Parathyroid adenoma (tissue), 2 donors: ENCODE results near the gene PPP3R1.

Source experiments
- H2AFZ ChIP-seq: fragments of 300-600 bp; sonication (generic); one replicate; pipeline ENCODE4 v1.7.0; 2017; ENCODE audit warnings: antibody characterized with exemption, mild to moderate bottlenecking
- H3K27ac ChIP-seq: fragments of 300-600 bp; sonication (generic); one replicate; pipeline ENCODE4 v1.7.0; 2017
- H3K27me3 ChIP-seq: fragments of 300-600 bp; sonication (generic); one replicate; pipeline ENCODE4 v1.7.0; 2017; ENCODE audit warnings: low read length; ENCODE audit not compliant: control insufficient read depth, insufficient read depth
- H3K36me3 ChIP-seq: fragments of 300-600 bp; sonication (generic); one replicate; pipeline ENCODE4 v1.7.0; 2017; ENCODE audit warnings: low read length; ENCODE audit not compliant: control insufficient read depth, insufficient read depth
- H3K4me1 ChIP-seq: fragments of 300-600 bp; sonication (generic); one replicate; pipeline ENCODE4 v1.7.0; 2017; ENCODE audit warnings: control low read depth
- H3K4me2 ChIP-seq: fragments of 300-600 bp; sonication (generic); one replicate; pipeline ENCODE4 v1.7.0; 2017; ENCODE audit warnings: low read length
- H3K4me3 ChIP-seq: fragments of 300-600 bp; sonication (generic); one replicate; pipeline ENCODE4 v1.7.0; 2017; ENCODE audit warnings: low read depth, low read length
- H3K79me2 ChIP-seq: fragments of 300-600 bp; sonication (generic); one replicate; pipeline ENCODE4 v1.7.0; 2017; ENCODE audit warnings: control low read depth
- H3K9ac ChIP-seq: fragments of 300-600 bp; sonication (generic); one replicate; pipeline ENCODE4 v1.7.0; 2017; ENCODE audit warnings: mild to moderate bottlenecking
- H3K9me3 ChIP-seq: fragments of 300-600 bp; sonication (generic); one replicate; pipeline ENCODE4 v1.7.0; 2017; ENCODE audit warnings: low read length; ENCODE audit not compliant: control insufficient read depth
- CTCF ChIP-seq: fragments of 300-600 bp; sonication (generic); IDR thresholded peaks from one replicate; pipeline ENCODE4 v1.7.0; 2017; ENCODE audit warnings: antibody characterized with exemption, mild to moderate bottlenecking
- donor health status: primary hyperparathyroidism.

The PPP3R1 gene

GRCh38 chr2:68167186-68167585 lies 85.1 kb downstream of the PPP3R1 start:
- no peaks in the 10 kb centered on the region for H3K27me3 ChIP-seq
- TF ChIP-seq CTCF, result no peak
- H3K4me3 ChIP-seq, result no peak overlapping the region
- no peak overlapping the region for H3K4me2 ChIP-seq
- H3K27ac ChIP-seq, result no peak overlapping the region
- H3K9ac ChIP-seq, result no peak overlapping the region
- H3K4me1 ChIP-seq, result no peaks in the 10 kb centered on the region
- no peaks in the 10 kb centered on the region for H3K36me3 ChIP-seq
- no peaks in the 10 kb centered on the region for H3K9me3 ChIP-seq
- no peaks in the 10 kb centered on the region for H3K79me2 ChIP-seq
- no peak overlapping the region for H2AFZ ChIP-seq

- H3K4me1 ChIP-seq, result no peaks in the 10 kb centered on the region
- no peak overlapping the region for H2AFZ ChIP-seq
- H3K27me3 ChIP-seq, result no peaks in the 10 kb centered on the region
- H3K9me3 ChIP-seq, result no peaks in the 10 kb centered on the region
- H3K27ac ChIP-seq, result no peak overlapping the region
- no peak overlapping the region for H3K4me2 ChIP-seq
- H3K79me2 ChIP-seq, result no peaks in the 10 kb centered on the region
- no peak for TF ChIP-seq CTCF
- H3K36me3 ChIP-seq, result no peaks in the 10 kb centered on the region
- no peak overlapping the region for H3K9ac ChIP-seq
- no peak overlapping the region for H3K4me3 ChIP-seq
Observed at GRCh38 chr2:68163641-68164040, 88.7 kb downstream of the PPP3R1 start.

GRCh38 chr2:68158134-68158447 lies 94.2 kb downstream of the PPP3R1 start:
- H3K4me2 ChIP-seq, result peak overlapping the region; percentile 97
- H3K9ac ChIP-seq, result no peak overlapping the region
- H3K27me3 ChIP-seq, result no peaks in the 10 kb centered on the region
- H3K9me3 ChIP-seq, result no peaks in the 10 kb centered on the region
- H3K4me1 ChIP-seq, result peaks cover 4% of the 10 kb centered on the region
- H2AFZ ChIP-seq, result peak overlapping the region; percentile 96
- peak overlapping the region; percentile 95 for H3K27ac ChIP-seq
- H3K36me3 ChIP-seq, result no peaks in the 10 kb centered on the region
- H3K79me2 ChIP-seq, result peaks cover 7% of the 10 kb centered on the region
- H3K4me3 ChIP-seq, result peak overlapping the region; percentile 86
- TF ChIP-seq CTCF, result no peak

GRCh38 chr2:68157402-68158133 lies 94.8 kb downstream of the PPP3R1 start, which contains the start of gene PNO1:
TSS of gene PNO1 (plus strand) at chr2:68157888. CDS start at chr2:68157935, 47 bp downstream.
- Histone ChIP-seq H3K79me2 (peaks cover 7% of the 10 kb centered on the region), H3K4me1 (peaks cover 4% of the 10 kb centered on the region), H3K36me3 (no peaks in the 10 kb centered on the region), H3K27ac (peak within 1 kb of the TSS; percentile 95), H2AFZ (peak within 1 kb of the TSS; percentile 96), H3K9ac (peak within 1 kb of the TSS; percentile 20), H3K4me2 (peak within 1 kb of the TSS; percentile 97), H3K4me3 (peak within 1 kb of the TSS; percentile 86), H3K9me3 (no peaks in the 10 kb centered on the region), H3K27me3 (no peaks in the 10 kb centered on the region)
- TF ChIP-seq CTCF, result peak; percentile 10

- TF ChIP-seq CTCF, result no peak
- Histone ChIP-seq H3K36me3 (no peaks in the 10 kb centered on the region), H3K27me3 (no peaks in the 10 kb centered on the region), H2AFZ (peak overlapping the region; percentile 96), H3K27ac (peak overlapping the region; percentile 95), H3K4me2 (peak overlapping the region; percentile 97), H3K9me3 (no peaks in the 10 kb centered on the region), H3K79me2 (peaks cover 7% of the 10 kb centered on the region), H3K9ac (peak overlapping the region; percentile 20), H3K4me1 (peaks cover 4% of the 10 kb centered on the region), H3K4me3 (peak overlapping the region; percentile 86)
Observed at GRCh38 chr2:68157002-68157401, 95.3 kb downstream of the PPP3R1 start.
